Hepatocyte (in vitro differentiated cells): ENCODE measurements around the gene ZBTB32. TPM values are rescaled to one million over a fixed set of nuclear protein-coding genes. Genes with fewer than 3 reads are reported as not detected.

Source experiments
- DNase-seq: peaks from one replicate; pipeline ENCODE4 v3.0.0-alpha.2; 2016; ENCODE audit warnings: low spot score
- H2AFZ ChIP-seq: fragments of 200-600 bp; sonication (generic); 2 replicates; pipeline ENCODE4 v1.6.0; 2016; ENCODE audit warnings: antibody characterized with exemption, mild to moderate bottlenecking
- H3K27ac ChIP-seq: fragments of 200-600 bp; sonication (generic); 2 replicates; pipeline ENCODE4 v1.5.1; 2016; ENCODE audit warnings: mild to moderate bottlenecking
- H3K27me3 ChIP-seq: fragments of 200-600 bp; sonication (generic); 2 replicates; pipeline ENCODE4 v1.6.1; 2016
- H3K36me3 ChIP-seq: fragments of 200-600 bp; sonication (generic); replicated peaks from 2 replicates; pipeline ENCODE4 v1.5.1; 2016; ENCODE audit warnings: low read depth; ENCODE audit not compliant: insufficient read depth
- H3K4me1 ChIP-seq: fragments of 200-600 bp; sonication (generic); 2 replicates; pipeline ENCODE4 v1.5.1; 2016; ENCODE audit warnings: mild to moderate bottlenecking, moderate library complexity; ENCODE audit not compliant: insufficient read depth
- H3K4me2 ChIP-seq: fragments of 200-600 bp; sonication (generic); 2 replicates; pipeline ENCODE4 v1.6.0; 2016
- H3K4me3 ChIP-seq: fragments of 200-600 bp; sonication (generic); 2 replicates; pipeline ENCODE4 v1.5.1; 2016; ENCODE audit warnings: mild to moderate bottlenecking
- H3K79me2 ChIP-seq: fragments of 200-600 bp; sonication (generic); 2 replicates; pipeline ENCODE4 v1.6.0; 2017; ENCODE audit warnings: mild to moderate bottlenecking
- H3K9me2 ChIP-seq: fragments of 200-600 bp; sonication (generic); replicated peaks from 2 replicates; pipeline ENCODE4 v1.6.0; 2017; ENCODE audit warnings: mild to moderate bottlenecking; ENCODE audit not compliant: insufficient read depth
- H3K9me3 ChIP-seq: fragments of 200-600 bp; sonication (generic); 2 replicates; pipeline ENCODE4 v1.5.1; 2016; ENCODE audit warnings: low read depth, mild to moderate bottlenecking
- H4K20me1 ChIP-seq: fragments of 200-600 bp; sonication (generic); 2 replicates; pipeline ENCODE4 v1.6.0; 2016; ENCODE audit warnings: mild to moderate bottlenecking; ENCODE audit not compliant: insufficient read depth, poor library complexity, severe bottlenecking
- CTCF ChIP-seq: fragments of 200-600 bp; sonication (generic); IDR thresholded peaks from 2 replicates; pipeline ENCODE4 v1.5.1; 2016; ENCODE audit warnings: antibody characterized with exemption, mild to moderate bottlenecking; ENCODE audit not compliant: poor library complexity
- EZH2 ChIP-seq: fragments of 200-600 bp; sonication (generic); IDR thresholded peaks from 2 replicates; pipeline ENCODE4 v1.6.1; 2016; ENCODE audit warnings: antibody characterized with exemption, mild to moderate bottlenecking, borderline replicate concordance
- EZH2phosphoT487 ChIP-seq: fragments of 200-600 bp; sonication (generic); IDR thresholded peaks from one replicate; pipeline ENCODE4 v1.6.1; 2018; ENCODE audit warnings: antibody characterized with exemption, mild to moderate bottlenecking, low read depth, moderate library complexity; ENCODE audit not compliant: unreplicated experiment, severe bottlenecking
- WGBS: methylation state at CpG from one replicate; pipeline ENCODE4 v1.1.6; 2016; ENCODE audit warnings: low lambda C conversion rate; ENCODE audit errors: missing lambda C conversion rate; 5-methylcytosine and 5-hydroxymethylcytosine counted together
- polyA plus RNA-seq: library from polyadenylated mRNA; unstranded; fragments of >200 nt; fragmentation: Nextera tagmentation; extraction: Ambion mirVana; gene quantifications from 2 replicates; pipeline ENCODE4 v1.2.1, GENCODE V29; 2016
- total RNA-seq: library from RNA; depleted of rRNA; stranded (reverse); fragments of >200 nt; gene quantifications from 2 replicates; pipeline ENCODE4 v1.2.3, GENCODE V29; 2014

ZBTB32 gene
- total and polyA plus RNA-seq, 2 experiments from 2014 or later, result 0.11 TPM; not detected in 1

GRCh38 chr19:35724560-35724959 is 20.2 kb downstream of the ZBTB32 start:
- no peak for DNase-seq
- Histone ChIP-seq H3K4me1 (no peaks in the 10 kb centered on the region), H3K27ac (no peak overlapping the region), H3K9me3 (no peaks in the 10 kb centered on the region), H3K4me3 (no peak overlapping the region), H4K20me1 (peaks cover 15% of the 10 kb centered on the region), H3K27me3 (no peaks in the 10 kb centered on the region), H3K79me2 (peaks cover 27% of the 10 kb centered on the region), H2AFZ (no peak overlapping the region), H3K9me2 (no peaks in the 10 kb centered on the region), H3K36me3 (no peaks in the 10 kb centered on the region), H3K4me2 (no peak overlapping the region)
- TF ChIP-seq EZH2phosphoT487, result no peak
- TF ChIP-seq CTCF, result no peak
- 98% methylated on average over 12 of the region's 12 CpGs for WGBS

GRCh38 chr19:35725216-35725861 is 21.0 kb downstream of the ZBTB32 start:
- Histone ChIP-seq H2AFZ (no peak overlapping the region), H3K4me1 (no peaks in the 10 kb centered on the region), H3K4me3 (no peak overlapping the region), H3K79me2 (peaks cover 19% of the 10 kb centered on the region), H3K9me2 (no peaks in the 10 kb centered on the region), H3K9me3 (no peaks in the 10 kb centered on the region), H3K36me3 (no peaks in the 10 kb centered on the region), H4K20me1 (peaks cover 8% of the 10 kb centered on the region), H3K27me3 (no peaks in the 10 kb centered on the region), H3K27ac (no peak overlapping the region), H3K4me2 (no peak overlapping the region)
- WGBS, result 95% methylated on average over 23 of the region's 23 CpGs
- TF ChIP-seq EZH2 (no peak), CTCF (no peak), EZH2phosphoT487 (no peak)
- DNase-seq, result no peak

GRCh38 chr19:35727053-35727955 is 22.9 kb downstream of the ZBTB32 start:
- no peak overlapping the region for H3K4me3 ChIP-seq
- TF ChIP-seq EZH2phosphoT487, result no peak
- no peak for TF ChIP-seq EZH2
- no peak for TF ChIP-seq CTCF
- peaks cover 2% of the 10 kb centered on the region for H3K79me2 ChIP-seq
- no peak overlapping the region for H3K27ac ChIP-seq
- DNase-seq, result no peak
- H3K36me3 ChIP-seq, result no peaks in the 10 kb centered on the region
- no peaks in the 10 kb centered on the region for H3K9me3 ChIP-seq
- no peaks in the 10 kb centered on the region for H3K9me2 ChIP-seq
- H3K27me3 ChIP-seq, result no peaks in the 10 kb centered on the region
- H3K4me1 ChIP-seq, result no peaks in the 10 kb centered on the region
- H2AFZ ChIP-seq, result no peak overlapping the region
- WGBS, result 97% methylated on average over 25 of the region's 25 CpGs
- H4K20me1 ChIP-seq, result no peaks in the 10 kb centered on the region
- H3K4me2 ChIP-seq, result no peak overlapping the region
